Activated gamma-delta T cell treated with anti-CD3 and anti-CD28 coated beads, Interleukin-2, amount 50 U/mL, for 16 hours (primary cell): ENCODE measurements around the gene CMTM1.

Experiments used
- DNase-seq: peaks from one replicate; pipeline ENCODE4 v3.0.0-alpha.2; 2020; ENCODE audit warnings: low read depth

Gene CMTM1

GRCh38 chr16:66566051-66566901 is at the start of gene CMTM1:
TSS of gene CMTM1 (plus strand) at chr16:66566439. CDS start at chr16:66566514, 75 bp downstream.
- no peak for DNase-seq

- no peak for DNase-seq
These were observed 49.8 kb upstream of the CMTM1 start for GRCh38 chr16:66516509-66516807.

DNA sequence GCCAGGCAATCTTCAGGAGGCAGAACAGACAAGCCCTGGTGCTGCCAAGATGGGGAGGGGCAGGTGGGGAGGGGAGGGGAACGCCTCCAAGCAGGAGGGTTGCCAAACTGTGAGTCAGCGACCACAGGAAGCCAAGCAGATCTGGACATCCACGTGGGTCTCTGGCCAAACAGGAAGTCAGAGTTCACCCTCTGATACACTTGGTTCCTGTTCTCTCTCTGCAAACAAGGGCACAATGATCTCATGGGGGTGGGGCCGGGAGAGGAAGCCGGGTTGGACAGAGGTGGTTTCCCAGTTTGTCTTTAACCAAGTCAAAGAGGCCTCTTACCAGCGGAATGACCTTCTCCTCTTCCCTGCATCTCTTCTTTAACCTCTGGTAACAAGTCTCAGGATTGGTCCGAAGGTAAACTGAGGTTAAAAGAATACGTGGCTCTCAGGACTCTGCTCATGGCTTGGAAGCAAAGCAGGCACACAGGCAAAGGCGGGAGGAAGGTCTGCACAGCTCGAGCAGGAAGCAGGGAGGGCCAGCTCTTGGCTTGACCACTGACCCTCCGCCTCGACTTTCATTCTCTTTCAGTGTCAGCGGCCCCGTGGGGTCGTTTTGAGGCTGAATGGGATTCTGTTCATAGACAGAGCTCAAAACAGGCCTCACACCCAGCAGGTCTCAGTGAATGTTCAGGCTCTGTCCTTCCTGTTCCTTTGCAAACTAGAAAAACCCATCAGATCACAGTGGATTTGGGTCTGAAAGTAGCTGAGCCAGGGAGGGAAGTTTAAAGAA is 49.2 kb upstream of the CMTM1 start:
- peak; percentile 67 for DNase-seq

- no peak for DNase-seq
These were observed 48.5 kb upstream of the CMTM1 start for GRCh38 chr16:66517586-66518263.

DNA sequence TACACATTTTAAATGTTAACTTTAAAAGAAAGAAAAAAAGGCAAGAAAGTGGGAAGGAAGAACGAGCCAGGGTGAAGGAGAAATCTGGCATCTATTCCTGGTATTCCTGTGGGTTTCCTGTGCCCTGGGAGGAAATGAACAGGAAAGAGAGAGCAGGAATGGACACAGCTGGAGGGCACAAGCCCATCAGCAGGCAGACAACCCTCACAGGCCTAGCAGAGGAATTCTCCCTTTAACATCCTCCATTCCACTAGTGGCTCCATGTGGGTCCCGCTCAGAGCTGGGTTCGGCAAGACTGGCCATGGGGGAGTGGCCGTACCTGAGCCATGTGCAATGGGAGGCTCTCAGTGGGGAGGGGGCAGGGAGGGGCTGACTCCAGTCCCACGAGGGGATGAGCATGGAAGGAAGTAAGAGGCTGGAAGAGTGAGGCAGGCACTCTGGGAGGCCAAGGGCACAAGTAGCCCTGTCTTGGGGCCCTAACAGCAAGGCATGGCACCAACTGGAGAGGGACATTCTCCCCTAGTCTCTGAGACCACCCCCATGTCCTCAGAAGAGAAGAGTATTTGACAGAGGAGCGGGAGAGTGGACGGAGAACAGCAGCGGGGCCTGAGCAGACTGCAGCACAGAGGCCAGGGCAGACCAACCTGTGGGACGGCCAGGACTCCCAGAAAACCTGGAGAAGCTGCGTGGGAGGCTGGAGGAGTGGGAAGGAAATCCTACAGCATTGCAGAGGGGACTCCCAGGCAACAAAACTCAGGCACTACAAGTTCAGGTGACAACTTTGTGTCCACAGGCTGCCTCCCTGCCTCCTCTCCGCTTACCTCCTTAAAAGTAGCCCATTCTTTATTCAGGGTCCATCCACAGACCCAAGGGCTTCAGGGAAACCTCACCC is 46.5 kb upstream of the CMTM1 start:
- DNase-seq: no peak

- DNase-seq: no peak
These were observed 45.7 kb upstream of the CMTM1 start for GRCh38 chr16:66520406-66521170.

GRCh38 chr16:66521252-66521713 is 45.0 kb upstream of the CMTM1 start:
- DNase-seq: no peak

DNA sequence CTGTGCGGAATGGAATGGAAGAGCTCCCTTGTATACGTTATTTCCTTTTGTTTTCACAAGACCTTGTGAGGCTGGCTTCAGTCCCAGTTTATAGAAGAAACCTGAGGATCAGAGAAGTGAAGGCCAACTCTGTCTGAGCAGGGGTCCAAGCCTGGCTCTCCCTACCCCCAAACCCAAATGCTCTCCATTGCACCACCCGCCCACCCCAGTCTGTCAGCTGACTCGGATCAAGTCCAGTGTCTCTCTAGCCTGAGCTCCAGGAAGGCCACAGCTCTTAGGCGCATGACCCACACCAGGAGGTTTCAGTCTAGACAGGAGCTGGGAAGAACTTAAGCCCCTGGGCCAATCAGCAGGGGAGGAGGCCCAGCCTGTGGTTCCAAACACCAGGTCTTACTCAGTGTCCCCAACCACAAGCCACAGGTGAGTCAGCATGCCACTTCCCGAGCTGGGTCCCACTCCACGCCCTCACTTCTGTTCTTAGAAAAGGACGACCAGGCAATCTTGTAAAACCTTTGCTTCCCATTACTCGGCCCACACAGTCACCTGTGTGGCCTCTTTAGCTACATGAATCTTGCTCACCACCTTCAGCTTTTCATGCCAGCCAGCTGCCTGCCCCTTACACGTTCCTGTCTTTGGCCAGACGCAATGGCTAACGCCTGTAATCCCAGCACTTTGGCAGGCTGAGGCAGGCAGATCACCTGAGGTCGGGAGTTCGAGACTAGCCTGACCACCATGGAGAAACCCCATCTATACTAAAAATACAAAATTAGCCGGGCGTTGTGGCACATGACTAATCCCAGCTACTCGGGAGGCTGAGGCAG is 44.1 kb upstream of the CMTM1 start:
- DNase-seq: peak; percentile 84

- DNase-seq: no peak
These were observed 43.2 kb upstream of the CMTM1 start for GRCh38 chr16:66522816-66523590.

DNA sequence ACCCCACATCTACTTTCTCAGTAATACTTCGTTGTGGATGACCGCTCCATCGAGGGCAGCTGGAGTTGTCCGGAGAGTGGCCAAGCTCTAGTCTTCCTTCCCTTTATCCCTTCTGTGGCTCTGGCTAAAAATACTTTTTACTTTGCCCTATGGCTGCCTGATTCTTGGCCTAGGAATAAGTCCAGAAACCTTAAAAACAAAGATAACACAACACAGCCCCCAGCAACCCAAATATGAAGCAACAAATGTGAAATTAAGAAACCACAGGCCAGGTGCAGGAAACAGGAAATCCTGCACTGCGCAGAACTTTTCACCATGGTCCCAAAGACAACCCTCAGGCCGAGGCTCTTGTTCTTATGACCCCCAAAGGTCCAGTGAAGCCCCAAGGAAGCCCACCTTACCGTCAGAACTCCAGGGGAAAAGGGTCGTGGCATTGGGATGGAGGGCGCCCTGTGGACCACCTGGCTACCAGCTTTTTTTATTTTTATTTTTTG is 42.3 kb upstream of the CMTM1 start:
- no peak for DNase-seq

DNA sequence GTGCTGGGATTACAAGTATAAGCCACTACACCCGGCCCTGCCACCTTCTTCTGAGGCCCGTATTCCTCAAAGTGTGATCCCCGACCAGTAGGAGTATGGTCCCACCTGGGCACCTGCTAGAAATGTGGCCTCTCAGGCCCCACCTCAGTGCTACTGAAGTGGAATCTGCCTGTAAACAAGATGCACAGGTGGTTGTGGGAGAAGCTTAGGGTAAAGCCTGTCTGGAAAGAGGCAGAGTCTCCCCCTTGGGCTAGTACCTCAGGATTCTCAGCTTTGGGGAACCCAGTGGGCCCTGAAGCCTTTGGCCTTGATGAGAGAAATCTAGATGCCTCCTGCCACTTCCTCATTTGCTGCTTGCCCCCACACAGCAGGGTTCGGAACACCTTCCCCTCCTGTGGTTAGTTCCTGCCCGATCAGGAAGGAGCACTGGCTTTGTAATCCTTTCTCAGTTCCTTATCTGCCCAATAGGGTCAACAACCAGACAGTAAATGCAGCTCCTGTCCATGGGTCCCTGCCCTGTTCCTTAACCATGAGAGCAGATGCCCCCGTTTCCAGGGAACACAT is 41.6 kb upstream of the CMTM1 start:
- DNase-seq: no peak

DNA sequence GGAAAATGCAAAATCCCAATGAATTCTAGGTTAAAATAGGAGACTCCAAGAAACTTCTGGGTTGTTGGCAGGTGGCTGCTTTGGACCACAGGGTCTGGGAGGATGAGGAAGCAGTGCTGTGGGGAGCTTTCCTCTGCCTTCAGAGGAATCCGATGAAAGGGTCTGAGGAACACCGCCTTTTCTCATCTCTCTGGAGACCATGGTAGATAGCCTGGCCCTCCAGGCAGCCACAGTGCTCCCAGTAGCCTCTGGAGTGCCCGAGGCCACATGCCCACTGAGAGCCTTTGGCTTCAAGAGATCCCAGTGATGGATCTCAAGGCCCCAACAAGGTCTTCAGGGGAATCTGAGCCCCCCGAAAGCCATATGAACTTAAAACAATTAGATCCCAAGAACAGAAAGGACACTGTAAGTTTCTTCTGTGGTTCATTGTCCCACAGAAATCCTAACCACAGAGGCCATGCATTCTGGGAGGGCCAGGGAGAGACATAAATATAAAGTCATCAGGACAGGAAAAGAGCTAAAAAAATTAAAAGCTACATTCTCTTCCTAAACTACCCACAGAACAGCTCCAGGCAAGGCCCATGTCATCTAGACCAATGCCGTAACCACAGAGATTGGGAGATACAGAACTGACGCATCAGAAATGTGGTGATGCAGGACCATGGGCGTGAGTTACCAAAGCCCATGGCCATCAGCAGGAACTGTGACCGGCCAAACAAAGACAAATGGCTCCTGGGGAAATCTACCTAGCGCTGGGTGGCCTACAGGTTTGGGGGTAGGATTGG is 40.7 kb upstream of the CMTM1 start:
- no peak for DNase-seq

DNA sequence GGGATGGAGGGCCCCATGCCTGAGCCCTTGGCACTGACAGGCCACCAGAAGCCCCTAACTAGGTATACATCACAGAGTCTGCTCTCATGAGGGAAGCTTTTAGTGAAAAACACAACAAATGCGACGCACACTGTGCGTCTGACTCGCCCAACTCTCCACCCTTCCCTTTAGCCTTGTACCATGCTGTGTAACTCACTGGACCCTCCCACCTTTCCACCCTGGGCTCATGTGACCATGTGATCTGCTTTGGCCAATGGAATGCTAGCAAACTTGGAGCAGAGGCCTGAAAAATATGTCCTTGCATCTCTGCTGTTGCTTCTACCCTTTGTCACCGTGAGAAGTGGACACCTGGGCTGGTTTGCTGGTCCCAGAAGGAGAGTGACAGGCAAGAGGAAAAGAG is 37.9 kb upstream of the CMTM1 start:
- DNase-seq: no peak

DNA sequence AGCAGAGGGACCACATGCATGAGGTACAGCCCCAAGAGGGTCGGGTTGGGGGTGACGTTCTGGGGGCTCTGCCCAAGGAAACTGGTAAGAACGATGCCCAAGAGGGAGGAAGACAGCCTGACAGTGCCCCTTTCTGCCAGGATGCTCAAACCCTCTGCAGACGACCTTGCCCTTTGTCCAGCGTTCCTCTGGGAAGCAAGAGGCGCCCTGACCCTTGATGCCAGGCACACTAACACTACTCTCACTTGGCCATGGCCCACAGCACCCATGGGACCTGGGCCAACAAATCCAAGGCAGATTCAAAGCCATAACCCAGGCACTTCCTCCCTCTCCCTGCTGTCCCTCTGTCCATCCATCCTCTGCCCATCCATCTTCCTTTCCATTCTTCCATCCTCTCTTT is 36.8 kb upstream of the CMTM1 start:
- no peak for DNase-seq

GRCh38 chr16:66534376-66534799 is 31.9 kb upstream of the CMTM1 start:
- no peak for DNase-seq

GRCh38 chr16:66536525-66536924 is 29.7 kb upstream of the CMTM1 start:
- DNase-seq: no peak

DNA sequence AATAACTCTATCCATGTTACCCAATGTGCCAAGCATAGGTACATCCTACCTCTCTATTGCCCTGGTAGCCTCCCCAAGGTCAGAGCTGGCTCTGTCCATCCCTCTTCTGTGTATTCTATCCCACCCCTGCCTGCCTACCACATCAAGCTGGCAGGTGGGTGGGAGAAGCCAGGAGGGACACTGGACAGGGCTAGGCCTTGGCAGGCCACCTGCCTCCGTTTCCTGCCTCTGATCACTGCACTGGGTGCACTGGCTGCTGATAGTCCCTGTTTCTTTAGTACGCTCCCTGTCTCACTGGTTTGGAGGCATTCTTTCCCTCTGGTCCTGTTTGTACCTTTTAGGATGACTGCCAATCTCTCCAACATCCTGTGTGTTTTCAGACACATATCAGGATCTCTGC is 29.0 kb upstream of the CMTM1 start:
- DNase-seq: no peak

GRCh38 chr16:66538910-66539309 is 27.3 kb upstream of the CMTM1 start:
- no peak for DNase-seq
